Activated CD8-positive, alpha-beta memory T cell treated with anti-CD3 and anti-CD28 coated beads for 24 hours (primary cell): ENCODE results near the gene SYNDIG1.

Source experiments
- DNase-seq: peaks from one replicate; pipeline ENCODE4 v3.0.0-alpha.2; 2020

Gene SYNDIG1

DNA sequence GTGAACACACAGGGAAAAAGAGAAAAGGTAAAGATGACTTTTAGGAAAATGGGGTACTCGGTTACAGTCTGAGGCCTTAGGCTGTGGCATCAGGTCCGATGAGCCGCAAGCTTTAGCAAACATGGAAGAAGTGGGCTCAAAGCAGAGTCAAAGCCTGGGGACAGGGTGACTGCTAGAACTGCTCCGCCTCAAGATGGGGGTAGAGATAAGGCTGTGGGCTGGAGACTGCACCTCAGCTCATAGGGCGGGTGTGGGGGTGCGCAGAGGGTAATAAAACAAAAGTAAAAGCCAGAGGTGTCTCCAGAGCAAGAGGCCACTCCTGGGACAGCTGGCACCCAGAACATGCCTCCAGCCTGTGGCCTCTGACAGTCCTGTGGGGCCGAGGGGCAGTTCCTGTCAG is 21.3 kb upstream of the SYNDIG1 start:
- DNase-seq, result peak; percentile 38

GRCh38 chr20:24449026-24449720 is 20.3 kb upstream of the SYNDIG1 start:
- DNase-seq, result no peak

- DNase-seq, result peak; percentile 13
Observed at GRCh38 chr20:24450177-24450576, 19.3 kb upstream of the SYNDIG1 start.

DNA sequence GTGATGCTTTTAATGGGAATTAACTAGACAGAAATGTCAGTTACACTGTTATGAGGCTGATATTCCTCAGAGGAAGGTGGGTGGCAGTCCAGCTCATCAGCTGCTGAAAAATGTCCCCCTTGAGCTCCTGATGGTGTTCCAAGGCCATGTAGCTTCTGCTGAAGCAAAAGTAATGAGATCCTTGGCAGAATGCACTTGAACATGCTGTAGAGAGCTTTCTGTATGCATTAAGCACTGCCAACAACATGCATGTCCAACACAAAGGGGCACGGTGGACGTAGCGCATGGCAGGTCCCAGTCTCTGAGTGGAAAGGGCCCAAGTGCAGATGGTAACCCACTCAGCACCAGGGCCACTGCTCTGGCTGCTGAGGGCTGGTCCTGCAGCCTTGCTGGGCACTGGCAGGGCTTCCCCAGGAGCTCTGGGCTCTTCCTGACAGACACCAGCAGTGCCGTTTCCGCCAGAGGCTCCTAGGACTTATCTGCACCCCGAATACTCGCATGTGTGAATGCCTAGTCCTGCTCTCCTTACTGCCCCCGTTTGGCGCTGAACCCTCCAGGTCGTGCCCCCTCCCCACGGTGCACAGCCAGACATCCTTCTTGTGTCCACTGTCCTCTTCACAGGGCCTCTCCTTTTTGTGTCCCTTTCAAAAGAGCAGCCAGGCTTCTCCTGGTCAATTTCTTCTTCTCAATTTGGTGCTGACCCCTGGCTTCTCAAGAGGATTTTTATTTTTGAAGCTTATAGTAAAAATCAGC is 18.6 kb upstream of the SYNDIG1 start:
- peak; percentile 24 for DNase-seq

DNA sequence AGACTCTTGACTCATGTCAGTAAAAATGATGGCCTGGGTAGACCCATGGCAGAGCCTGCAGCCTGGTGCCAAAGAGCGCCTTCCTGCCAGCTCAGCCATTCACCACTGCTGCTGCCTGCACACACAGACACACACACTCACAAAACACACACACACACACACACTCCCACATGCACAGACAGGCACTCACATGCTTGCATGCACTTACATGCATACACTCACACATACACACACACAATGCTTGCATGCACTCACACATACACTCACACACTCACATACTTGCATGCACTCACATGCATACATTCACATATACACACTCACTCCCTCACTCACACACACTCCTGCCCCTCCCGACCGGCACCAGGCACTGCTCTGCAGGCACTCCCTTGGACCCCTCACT is 18.0 kb upstream of the SYNDIG1 start:
- DNase-seq, result peak; percentile 24

DNA sequence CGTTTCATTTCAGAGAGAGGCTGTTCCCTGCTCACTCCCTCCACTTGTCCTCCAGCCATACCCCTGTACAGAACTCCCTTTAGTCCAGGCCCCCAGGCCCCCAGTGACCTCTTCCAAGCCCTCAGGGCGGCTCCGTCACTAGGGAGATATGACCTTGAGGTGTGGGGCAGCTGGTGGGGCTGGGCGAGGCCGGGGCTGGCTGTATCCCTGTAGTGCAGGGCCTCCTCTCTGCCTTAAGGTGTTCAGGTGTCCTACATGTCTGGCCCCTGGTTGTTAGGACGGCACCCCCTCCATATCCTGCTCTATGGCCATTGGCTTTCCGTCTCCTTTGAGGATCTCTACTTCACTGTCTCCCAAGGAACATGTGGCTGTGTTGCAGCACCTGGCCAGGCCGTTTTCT is 17.4 kb upstream of the SYNDIG1 start:
- no peak for DNase-seq

- DNase-seq, result no peak
Observed at GRCh38 chr20:24452498-24453127, 16.8 kb upstream of the SYNDIG1 start.

DNA sequence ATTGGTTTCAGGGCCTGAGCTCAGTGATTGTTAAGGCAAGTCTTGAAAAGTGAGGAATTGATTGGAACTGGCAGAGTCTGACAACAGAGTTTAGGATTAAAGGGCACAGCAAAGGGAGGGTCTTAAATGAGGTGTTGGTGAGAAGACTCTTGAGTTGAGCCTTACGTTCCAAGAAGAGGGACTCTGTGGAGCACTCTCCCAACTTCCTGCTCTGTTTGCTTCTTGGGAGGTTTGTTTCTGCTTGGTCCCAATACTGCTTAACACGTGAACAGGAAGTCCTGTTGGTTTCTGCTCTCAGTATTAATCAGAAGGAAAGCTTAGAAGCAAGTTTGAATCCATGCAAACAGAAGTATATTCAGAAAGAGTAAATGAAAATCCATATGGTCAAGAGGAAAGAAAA is 15.6 kb upstream of the SYNDIG1 start:
- no peak for DNase-seq

DNA sequence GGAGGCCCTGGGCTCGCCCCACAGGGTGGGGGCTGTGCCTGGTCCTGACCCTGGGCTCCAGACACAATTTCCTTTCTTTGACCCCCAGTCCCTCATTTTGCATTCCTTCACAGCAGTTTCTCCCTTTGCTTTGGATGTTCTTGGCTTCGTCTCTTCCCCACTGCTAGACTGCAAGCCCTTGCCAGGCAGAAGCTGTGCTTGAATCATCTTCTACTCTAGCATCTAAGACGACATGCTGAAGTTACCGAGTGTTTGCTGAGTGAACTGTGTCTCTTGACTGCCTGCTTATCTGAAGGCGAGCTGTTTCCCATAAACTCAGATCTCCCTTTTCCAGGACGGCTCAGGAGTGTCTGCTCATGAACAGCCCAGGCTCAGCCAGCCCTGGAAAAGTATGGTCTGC is 14.3 kb upstream of the SYNDIG1 start:
- no peak for DNase-seq

DNA sequence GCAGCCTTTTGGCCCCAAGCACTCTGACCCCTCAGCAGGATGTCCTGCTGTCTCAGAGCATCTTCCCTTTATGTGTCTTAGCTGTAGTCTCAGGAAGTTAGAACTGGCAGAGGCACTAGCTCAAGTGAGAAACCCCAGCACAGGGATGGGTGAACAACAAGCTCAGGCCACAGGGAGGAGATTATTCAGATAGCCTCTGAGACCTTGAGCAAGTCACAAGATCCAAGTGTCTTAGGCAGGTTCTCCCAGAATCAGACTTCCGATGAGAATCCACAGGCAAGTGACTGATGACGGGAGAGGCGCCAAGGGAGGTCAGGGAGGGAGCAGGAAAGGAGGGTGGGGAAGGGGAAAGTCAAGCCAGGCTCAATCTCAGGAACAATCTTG is 13.0 kb upstream of the SYNDIG1 start:
- DNase-seq, result no peak

DNA sequence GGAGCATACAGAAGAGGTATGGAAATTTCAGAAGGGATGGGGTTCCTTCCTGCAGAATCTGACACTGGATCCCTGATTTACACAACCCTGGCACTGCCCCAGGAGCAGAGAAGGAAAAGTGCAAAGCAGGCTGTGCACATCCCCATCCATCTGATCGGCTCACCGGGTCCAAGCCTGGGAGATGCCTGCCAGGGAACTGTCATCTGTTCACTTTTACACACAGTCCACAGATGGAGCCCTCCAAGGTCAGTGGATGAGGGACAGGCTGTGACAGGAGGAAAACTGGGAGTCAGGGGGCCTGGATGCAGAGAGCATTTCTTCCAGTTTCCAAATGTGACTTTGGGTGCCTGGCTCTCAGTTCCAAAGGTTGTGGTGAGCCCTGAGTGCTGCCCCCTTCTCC is 11.0 kb upstream of the SYNDIG1 start:
- no peak for DNase-seq

- DNase-seq, result no peak
Observed at GRCh38 chr20:24459733-24460132, 9.7 kb upstream of the SYNDIG1 start.

GRCh38 chr20:24460712-24461111 is 8.7 kb upstream of the SYNDIG1 start:
- no peak for DNase-seq

DNA sequence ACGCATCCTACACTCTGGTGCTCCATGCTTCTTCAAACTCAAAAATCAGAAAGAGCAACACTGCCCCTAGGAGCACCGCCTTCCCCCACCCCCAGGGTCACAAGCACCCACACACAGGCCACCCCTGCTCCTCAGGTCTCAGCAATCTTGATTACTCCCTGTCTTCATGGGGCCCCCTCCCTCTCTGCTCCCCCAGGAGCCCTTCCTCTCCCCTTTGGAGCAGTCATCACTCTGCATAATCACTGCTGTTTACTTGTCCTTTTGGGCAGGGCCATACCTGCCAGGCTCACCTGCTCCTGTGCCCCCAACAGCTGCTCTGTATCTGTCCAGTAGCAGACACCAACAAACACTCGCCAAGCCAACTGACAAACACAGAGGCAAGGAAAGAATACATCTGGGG is 7.6 kb upstream of the SYNDIG1 start:
- no peak for DNase-seq

- DNase-seq, result no peak
Observed at GRCh38 chr20:24462460-24463010, 6.9 kb upstream of the SYNDIG1 start.

- no peak for DNase-seq
Observed at GRCh38 chr20:24465159-24465558, 4.3 kb upstream of the SYNDIG1 start.

GRCh38 chr20:24465730-24466129 is 3.7 kb upstream of the SYNDIG1 start:
- DNase-seq, result no peak

DNA sequence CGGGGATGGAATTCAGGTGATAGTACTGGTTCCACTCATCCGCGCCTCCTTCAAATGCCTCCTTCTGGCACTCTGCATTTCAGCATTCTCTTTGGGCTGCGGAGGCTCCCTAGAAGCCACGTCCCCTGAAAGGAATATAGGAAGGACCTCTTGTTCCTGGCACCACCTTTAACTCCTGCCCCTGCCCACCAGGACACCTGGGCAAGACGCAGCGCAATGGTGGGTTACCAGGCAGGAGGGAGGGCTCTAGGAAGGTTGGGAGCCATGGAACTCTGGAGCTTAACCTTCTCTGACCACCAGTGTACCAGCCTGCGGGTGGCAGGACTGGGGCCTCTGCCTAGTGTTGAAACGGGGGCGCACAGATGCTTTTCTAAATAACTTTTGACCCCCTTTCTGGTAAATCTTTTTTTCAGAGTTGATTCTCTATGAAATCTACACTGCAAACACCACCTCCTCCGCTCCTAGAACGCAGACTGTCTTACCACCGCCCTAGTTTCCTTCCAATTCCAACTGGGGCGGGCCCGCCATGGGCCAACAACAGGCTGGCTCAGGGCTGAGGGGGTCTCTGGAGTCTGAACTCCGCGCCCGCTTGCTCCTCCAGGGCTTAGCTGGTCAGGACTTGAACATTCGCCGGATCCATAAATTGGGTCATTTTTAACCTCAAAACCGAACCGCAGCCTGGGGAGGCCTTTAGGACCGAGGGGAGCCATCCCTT is 871 bp upstream of the SYNDIG1 start:
- no peak for DNase-seq

GRCh38 chr20:24469894-24470745 is 691 bp downstream of the SYNDIG1 start:
- no peak for DNase-seq

DNA sequence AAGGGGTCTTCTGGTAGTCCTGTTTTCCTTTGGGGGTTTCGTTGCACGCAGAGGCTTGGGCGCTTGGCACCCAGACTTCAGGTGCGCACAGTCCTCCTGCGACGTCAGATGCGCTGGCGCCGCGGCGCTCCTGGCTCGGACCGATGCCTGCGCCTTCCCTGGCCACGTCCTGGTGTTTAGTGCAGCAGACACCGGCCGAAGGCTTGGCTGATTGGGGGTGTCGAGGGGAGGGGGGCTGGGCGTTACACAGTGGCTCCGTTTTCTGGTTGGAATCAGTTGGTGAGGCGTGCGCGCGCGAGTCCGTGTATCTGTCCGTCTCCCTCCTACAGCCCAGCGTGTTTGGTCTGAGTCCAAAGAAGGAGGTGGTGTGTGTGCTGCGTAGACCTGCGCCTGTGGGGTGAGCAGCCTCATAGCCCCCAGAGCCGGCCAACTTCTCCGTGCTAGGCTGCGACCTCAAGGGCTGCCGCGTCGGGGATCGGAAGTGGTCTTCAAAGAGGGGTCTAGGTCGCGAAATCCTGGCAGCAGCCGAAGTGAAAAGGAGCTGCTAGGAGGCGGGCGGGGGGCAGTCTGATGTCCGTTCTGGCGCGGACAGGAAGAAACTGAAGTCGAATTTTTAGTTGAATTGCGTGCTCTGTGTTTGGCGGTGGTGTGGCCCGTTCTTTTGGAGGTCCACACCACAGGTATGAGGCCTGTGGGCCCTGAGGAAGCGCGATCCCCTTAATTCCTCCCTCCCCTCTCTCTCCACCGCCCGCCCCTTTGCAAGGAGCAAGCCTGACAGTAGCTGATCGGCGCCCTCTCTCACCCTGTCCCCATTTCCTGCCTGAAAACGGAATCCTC is 1.5 kb downstream of the SYNDIG1 start:
- DNase-seq, result no peak

- DNase-seq, result no peak
Observed at GRCh38 chr20:24472426-24472825, 3.0 kb downstream of the SYNDIG1 start.
